Activated CD4-positive, alpha-beta T cell treated with anti-CD3 and anti-CD28 coated beads, Interleukin-2, amount 50 U/mL, for 48 hours (primary cell): ENCODE results near the gene OR4C3.
"Not testable (repeated sequence)": the region's sequence is repeated elsewhere in the genome, so short reads cannot be mapped to it uniquely, and the experiment has no call there.

Source experiments
- DNase-seq, 2 experiments: peaks; one replicate each; pipeline ENCODE4 v3.0.0-alpha.2; 2020

The OR4C3 gene

DNA sequence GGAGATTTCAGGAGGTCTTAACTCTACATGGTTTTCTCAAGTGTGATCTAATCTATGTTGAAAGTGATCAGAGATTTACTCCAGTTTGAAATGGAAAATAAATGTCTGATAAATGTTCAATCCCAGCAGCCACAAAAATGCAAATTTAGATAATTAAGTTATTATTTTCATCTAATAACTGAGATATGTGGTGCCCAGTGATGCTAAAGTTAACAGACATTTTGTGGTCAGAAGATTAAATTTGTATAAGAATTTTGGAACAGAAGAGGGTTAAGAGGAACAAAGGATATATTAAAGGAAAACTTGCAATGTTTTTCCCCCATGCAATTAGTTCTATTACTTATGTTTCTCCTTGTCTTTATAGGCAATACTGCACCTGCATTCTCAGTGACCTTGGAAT lies at the start of gene OR4C3:
TSS of gene OR4C3 (plus strand) at position 301 of the 400 bp plus-strand sequence. CDS start 102 bp downstream, outside the sequence.
- DNase-seq: not testable (repeated sequence)

DNA sequence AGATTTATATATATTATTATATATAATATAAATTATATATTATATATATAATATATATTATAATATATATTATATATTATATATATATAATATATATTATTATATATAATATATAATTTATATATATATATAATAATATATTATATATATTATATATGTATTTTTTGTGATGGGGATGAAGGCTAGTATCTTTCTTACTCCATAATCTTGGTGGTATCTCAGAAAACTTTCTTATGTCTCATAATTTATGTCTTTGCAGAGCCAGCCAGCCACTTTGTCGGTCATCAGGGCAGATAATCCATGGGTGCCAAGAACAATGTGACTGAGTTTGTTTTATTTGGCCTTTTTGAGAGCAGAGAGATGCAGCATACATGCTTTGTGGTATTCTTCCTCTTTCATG lies 18.8 kb upstream of the OR4C3 start, which contains the start of gene OR4S1:
TSS of gene OR4S1 (plus strand) at position 301 of the 400 bp plus-strand sequence. CDS start at position 301, 0 bp downstream.
- no peak for DNase-seq

DNA sequence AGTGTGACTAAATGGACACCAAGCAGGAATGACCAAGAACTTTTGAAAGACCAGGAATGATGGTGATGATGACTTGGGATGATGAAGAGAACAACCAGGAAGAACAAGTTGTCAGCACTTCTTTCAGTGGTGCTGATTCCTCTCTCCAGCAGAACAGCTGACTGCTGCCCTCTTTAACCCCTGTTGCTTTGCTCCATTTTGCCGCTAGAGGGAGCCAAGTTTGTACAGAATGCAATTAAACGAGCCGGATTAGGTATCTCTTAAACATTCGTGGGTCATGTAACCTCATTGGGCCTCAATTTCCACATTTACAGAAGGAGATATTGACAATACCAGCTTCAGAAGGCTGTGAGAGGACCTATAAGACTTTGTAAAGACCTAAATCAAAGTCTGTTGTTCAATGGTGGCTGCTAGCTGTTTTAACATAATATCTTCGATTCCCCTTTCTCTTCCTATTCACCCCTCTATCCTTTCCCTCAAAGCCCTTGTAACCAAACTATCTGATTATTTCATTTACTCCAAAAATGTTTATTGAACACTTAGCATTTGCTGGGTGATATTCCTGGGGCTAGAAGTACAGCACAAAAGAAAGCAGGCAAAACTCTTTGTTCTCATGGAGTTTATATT lies 16.8 kb upstream of the OR4C3 start:
- DNase-seq: peak; percentile 81 to 84

DNA sequence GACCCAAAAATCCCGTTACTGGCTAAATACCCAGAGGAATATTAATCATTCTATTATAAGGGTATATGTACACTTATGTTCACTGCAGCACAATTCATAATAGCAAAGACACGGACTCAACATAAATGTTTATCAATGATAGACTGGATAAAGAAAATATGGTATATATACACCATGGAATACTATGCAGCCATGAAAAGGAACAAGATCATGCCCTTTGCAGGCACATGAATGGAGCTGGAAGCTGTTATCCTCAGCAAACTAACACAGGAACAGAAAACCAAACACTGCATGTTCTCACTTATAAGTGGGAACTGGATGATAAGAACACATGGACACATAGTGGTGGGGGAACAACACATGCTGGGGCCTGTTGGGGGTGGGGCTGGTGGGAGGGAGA lies 11.1 kb upstream of the OR4C3 start:
- not testable (repeated sequence) for DNase-seq

DNA sequence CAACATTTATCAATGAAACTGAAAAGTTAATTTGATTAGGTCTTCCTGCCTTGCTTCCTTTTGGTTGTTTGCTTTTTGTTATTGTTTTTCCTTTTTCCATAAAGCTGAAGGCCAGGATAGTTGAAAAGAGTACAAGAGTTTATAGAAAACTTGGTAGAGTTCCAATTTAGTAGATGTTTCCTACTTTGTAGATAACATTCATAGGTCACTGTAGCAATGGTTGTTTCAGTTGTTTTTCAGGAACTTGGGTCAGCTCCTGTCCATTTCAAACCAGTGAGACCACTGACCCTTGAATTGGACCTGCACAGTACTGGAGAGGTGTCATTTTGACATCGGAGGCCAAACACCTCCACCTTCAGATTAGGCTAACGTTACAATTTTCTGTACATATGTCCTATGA lies 4.9 kb upstream of the OR4C3 start:
- not testable (repeated sequence) for DNase-seq

DNA sequence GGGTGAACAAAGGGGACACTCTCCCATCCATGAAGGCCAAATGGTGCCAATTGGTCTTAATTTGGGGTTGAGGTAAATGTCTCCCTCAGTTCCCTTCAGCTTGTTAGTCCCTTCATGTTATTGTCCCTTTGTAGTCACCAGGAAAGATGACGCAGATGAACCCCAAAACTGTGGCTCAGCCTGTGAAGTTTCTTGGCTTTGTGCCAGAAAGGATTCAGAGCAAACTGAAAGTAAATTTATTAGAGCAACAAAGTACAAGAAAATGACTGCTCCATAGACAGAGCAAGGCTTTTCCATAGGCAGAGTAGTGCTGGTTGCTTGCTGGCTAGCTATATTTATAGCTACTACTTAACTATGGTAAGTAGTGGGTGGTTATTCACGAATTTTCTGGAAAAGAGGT lies 16.7 kb downstream of the OR4C3 start:
- no peak for DNase-seq

DNA sequence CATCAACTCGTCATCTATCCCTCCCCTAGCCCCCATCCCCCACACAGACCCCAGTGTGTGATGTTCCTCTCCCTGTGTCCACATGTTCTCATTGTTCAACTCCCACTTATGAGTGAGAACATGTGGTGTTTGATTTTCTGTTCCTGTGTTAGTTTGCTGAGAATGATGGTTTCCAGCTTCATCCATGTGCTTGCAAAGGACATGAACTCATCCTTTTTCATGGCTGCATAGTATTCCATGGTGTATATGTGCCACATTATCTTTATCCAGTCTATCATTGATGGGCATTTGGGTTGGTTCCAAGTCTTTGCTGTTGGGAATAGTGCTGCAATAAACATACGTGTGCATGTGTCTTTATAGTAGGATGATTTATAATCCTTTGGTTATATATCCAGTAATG lies 17.8 kb downstream of the OR4C3 start:
- not testable (repeated sequence) for DNase-seq

DNA sequence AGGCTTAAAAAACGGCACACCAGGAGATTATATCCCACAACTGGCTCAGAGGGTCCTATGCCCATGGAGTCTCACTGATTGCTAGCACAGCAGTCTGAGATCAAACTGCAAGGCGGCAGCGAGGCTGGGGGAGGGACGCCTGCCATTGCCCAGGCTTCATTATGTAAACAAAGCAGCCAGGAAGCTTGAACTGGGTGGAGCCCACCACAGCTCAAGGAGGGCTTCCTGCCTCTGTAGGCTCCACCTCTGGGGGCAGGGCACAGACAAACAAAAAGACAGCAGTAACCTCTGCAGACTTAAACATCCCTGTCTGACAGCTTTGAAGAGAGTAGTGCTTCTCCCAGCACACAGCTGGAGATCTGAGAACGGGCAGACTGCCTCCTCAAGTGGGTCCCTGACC lies 21.6 kb downstream of the OR4C3 start:
- not testable (repeated sequence) for DNase-seq

DNA sequence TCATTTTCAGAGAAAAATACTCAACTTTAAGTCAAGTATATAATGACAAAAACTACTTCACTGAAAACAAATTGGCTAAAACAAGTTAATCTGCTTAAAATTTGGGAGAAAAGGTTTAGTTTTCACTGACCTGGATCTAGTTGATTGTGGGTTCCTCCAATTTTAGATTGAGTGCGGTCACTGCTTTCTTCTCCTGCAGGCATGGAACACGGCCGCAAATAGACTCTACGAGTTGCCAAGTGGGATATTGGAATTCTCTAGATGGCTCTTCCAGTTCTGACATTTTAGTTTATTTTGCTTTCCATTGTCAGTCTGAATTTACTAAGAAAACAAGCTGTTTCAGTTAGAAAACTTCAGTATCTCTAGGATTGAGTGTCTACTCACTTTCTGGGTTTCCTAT lies 29.3 kb downstream of the OR4C3 start:
- DNase-seq: no peak

DNA sequence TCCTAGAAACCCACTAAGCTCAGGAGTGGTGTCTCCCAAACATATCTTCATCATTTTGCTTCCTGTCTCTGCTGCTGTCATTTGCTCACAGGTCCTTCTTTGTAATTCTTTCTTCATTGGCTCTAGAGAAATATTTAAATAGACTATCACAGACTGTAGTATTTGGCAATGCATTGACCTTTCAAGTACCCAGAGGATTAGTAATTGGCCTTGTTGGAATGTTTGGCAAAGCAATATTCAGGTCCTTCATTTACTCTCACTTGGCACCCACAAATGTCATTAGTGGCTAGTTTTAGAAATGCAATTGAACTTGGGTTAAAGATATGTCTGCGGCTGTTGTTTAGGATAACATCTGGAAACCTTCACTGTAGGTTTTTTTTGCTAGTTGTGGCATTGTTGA lies 30.0 kb downstream of the OR4C3 start:
- DNase-seq: no peak

DNA sequence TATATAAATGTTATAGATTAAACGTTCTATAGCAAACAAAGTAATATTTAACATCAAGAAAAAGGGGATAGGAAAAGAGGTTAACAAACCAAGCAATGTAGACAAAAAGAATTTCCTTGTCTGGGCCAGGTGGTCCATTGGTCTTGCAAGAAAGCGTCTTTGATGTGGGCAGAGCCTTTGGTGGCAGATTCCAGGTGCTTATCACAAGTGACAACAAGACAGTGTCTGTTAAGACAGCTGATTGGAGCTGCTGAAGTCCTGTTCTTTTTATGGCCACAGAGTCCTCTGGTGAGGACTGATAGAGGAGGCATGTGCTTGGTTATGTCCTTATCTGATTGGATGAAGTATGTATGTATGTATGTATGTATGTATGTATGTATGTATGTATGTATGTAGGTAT lies 36.6 kb downstream of the OR4C3 start:
- not testable (repeated sequence) for DNase-seq

DNA sequence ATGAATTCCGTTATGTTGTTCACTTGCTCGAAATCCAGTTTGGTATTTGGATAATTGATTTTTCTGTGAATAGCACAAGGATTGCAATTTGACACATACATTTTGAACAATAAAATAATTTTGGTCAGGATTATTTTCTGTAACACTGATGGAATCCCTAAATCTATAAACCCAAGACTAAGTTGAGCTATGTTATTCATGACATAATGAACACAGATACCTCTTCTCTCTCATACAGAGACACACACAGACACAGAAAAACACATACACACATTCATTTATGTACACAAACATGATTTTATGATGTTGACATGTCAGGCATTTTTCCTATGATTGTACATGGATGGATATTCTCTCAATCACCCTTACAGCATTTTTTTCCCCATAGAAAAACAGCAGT lies 41.6 kb downstream of the OR4C3 start, which contains the start of gene OR4C5:
TSS of gene OR4C5 (minus strand) at position 101 of the 400 bp plus-strand sequence. CDS start at position 101, 0 bp downstream.
- DNase-seq: no peak
